ENCODE measurements around the gene ACADVL.

The ACADVL gene

GRCh38 chr17:7191571-7192270 is 28.0 kb upstream of the ACADVL start:
- DNase-seq (ENCODE audit: low spot score) = no peak

- no peak for DNase-seq (ENCODE audit: low spot score)
These were observed 27.3 kb upstream of the ACADVL start for GRCh38 chr17:7192271-7192937.

GRCh38 chr17:7195971-7196370 is 23.8 kb upstream of the ACADVL start:
- no peak for DNase-seq (ENCODE audit: low spot score)

- DNase-seq (ENCODE audit: low spot score) = no peak
These were observed 22.9 kb upstream of the ACADVL start for GRCh38 chr17:7196651-7197401.

- DNase-seq (ENCODE audit: low spot score) = no peak
These were observed 16.3 kb upstream of the ACADVL start for GRCh38 chr17:7203391-7203790.

GRCh38 chr17:7204336-7204735 is 15.4 kb upstream of the ACADVL start:
- no peak for DNase-seq (ENCODE audit: low spot score)

- peak; percentile 98 for DNase-seq (ENCODE audit: low spot score)
These were observed 14.8 kb upstream of the ACADVL start for GRCh38 chr17:7204828-7205461.

GRCh38 chr17:7205561-7205960 is 14.2 kb upstream of the ACADVL start:
- no peak for DNase-seq (ENCODE audit: low spot score)

- no peak for DNase-seq (ENCODE audit: low spot score)
These were observed 12.4 kb upstream of the ACADVL start for GRCh38 chr17:7207120-7208001.

- DNase-seq (ENCODE audit: low spot score) = no peak
These were observed 11.6 kb upstream of the ACADVL start for GRCh38 chr17:7208027-7208571.

GRCh38 chr17:7208754-7209460 is 10.8 kb upstream of the ACADVL start:
- no peak for DNase-seq (ENCODE audit: low spot score)

- no peak for DNase-seq (ENCODE audit: low spot score)
These were observed 8.1 kb upstream of the ACADVL start for GRCh38 chr17:7211491-7212273.

GRCh38 chr17:7213895-7214299 is 5.8 kb upstream of the ACADVL start:
- DNase-seq (ENCODE audit: low spot score) = peak; percentile 87

GRCh38 chr17:7214300-7215135 is 5.2 kb upstream of the ACADVL start:
- peak; percentile 100 for DNase-seq (ENCODE audit: low spot score)

- DNase-seq (ENCODE audit: low spot score) = no peak
These were observed 4.6 kb upstream of the ACADVL start for GRCh38 chr17:7215136-7215638.

- DNase-seq (ENCODE audit: low spot score) = no peak
These were observed 4.0 kb upstream of the ACADVL start for GRCh38 chr17:7215652-7216180.

- DNase-seq (ENCODE audit: low spot score) = no peak
These were observed 3.3 kb upstream of the ACADVL start for GRCh38 chr17:7216242-7217112.
